HG03025 (cell line): Measurements from ENCODE around the gene ATP5MK.
"Not testable (repeated sequence)": the region's sequence is repeated elsewhere in the genome, so short reads cannot be mapped to it uniquely, and the experiment has no call there.

Experiments used
- ATAC-seq: cut with Tn5 transposase; IDR thresholded peaks from one replicate; pipeline ENCODE4 v1.9.1; 2021; ENCODE audit warnings: mild to moderate bottlenecking, moderate library complexity; ENCODE audit not compliant: unreplicated experiment, low FRiP score

ATP5MK gene

GRCh38 chr10:103396067-103396788, at the start of gene ATP5MK, which contains the start of gene PDCD11:
Gene ATP5MK, minus strand, starts transcription at chr10:103396475. Its CDS starts 4,018 bp downstream, at chr10:103392457.
Gene PDCD11, plus strand, starts transcription at chr10:103396626. Its CDS starts 1,801 bp downstream, at chr10:103398427.
- peak; percentile 97 for ATAC-seq

- ATAC-seq = no peak
These were observed 49.1 kb upstream of the ATP5MK start for GRCh38 chr10:103445366-103445765.

- no peak for ATAC-seq
These were observed 48.2 kb upstream of the ATP5MK start for GRCh38 chr10:103444478-103444877.

- ATAC-seq = no peak
These were observed 47.4 kb upstream of the ATP5MK start for GRCh38 chr10:103443475-103444185.

- no peak for ATAC-seq
These were observed 45.8 kb upstream of the ATP5MK start for GRCh38 chr10:103442031-103442461.

GRCh38 chr10:103441611-103442010, 45.3 kb upstream of the ATP5MK start:
- ATAC-seq = no peak

GRCh38 chr10:103441206-103441605, 44.9 kb upstream of the ATP5MK start:
- no peak for ATAC-seq

- ATAC-seq = no peak
These were observed 44.1 kb upstream of the ATP5MK start for GRCh38 chr10:103440416-103440815.

GRCh38 chr10:103439776-103440175, 43.5 kb upstream of the ATP5MK start:
- ATAC-seq = no peak

GRCh38 chr10:103433858-103434257, 37.6 kb upstream of the ATP5MK start:
- ATAC-seq = no peak

GRCh38 chr10:103431902-103432301, 35.6 kb upstream of the ATP5MK start:
- ATAC-seq = no peak

GRCh38 chr10:103429647-103430046, 33.4 kb upstream of the ATP5MK start:
- ATAC-seq = no peak

GRCh38 chr10:103428989-103429643, 32.8 kb upstream of the ATP5MK start:
- ATAC-seq = no peak

GRCh38 chr10:103427866-103428265, 31.6 kb upstream of the ATP5MK start:
- ATAC-seq = no peak

- ATAC-seq = no peak
These were observed 27.5 kb upstream of the ATP5MK start for GRCh38 chr10:103423748-103424147.

- no peak for ATAC-seq
These were observed 22.8 kb upstream of the ATP5MK start for GRCh38 chr10:103419101-103419500.

- ATAC-seq = no peak
These were observed 21.3 kb upstream of the ATP5MK start for GRCh38 chr10:103417601-103418000.

GRCh38 chr10:103417148-103417469, 20.8 kb upstream of the ATP5MK start:
- ATAC-seq = not testable (repeated sequence)

- ATAC-seq = no peak
These were observed 20.3 kb upstream of the ATP5MK start for GRCh38 chr10:103416436-103417147.

GRCh38 chr10:103415581-103415980, 19.3 kb upstream of the ATP5MK start:
- ATAC-seq = no peak

- ATAC-seq = no peak
These were observed 17.3 kb upstream of the ATP5MK start for GRCh38 chr10:103413564-103413963.
